HL-60 (cell line): Measurements from ENCODE around the gene SDSL.

ENCODE experiments used
- DNase-seq, 2 experiments: peaks; one replicate each; pipeline ENCODE4 v3.0.0-alpha.2; 2010 to 2020; ENCODE audit warnings: low read depth in 1 of 2, low spot score in 1 of 2
- H3K27ac ChIP-seq: fragments of 250-450 bp; sonication (Bioruptor Pico); replicated peaks from 2 replicates; pipeline ENCODE4 v1.5.1; 2020; ENCODE audit warnings: mild to moderate bottlenecking, moderate library complexity
- H3K27me3 ChIP-seq: fragments of 250-450 bp; sonication (Bioruptor Pico); 2 replicates; pipeline ENCODE4 v1.5.1; 2021; ENCODE audit warnings: mild to moderate bottlenecking, moderate library complexity; ENCODE audit not compliant: insufficient read depth, poor library complexity, severe bottlenecking
- H3K4me3 ChIP-seq: replicated peaks from 2 replicates; pipeline ENCODE4 v1.5.1; 2011; ENCODE audit warnings: mild to moderate bottlenecking, control low read depth, low read length; ENCODE audit not compliant: insufficient read depth
- CTCF ChIP-seq: IDR thresholded peaks from one replicate; pipeline ENCODE4 v1.5.1; 2011; ENCODE audit warnings: low read length, control low read depth, inconsistent platforms; ENCODE audit not compliant: insufficient read depth
- GABPA ChIP-seq: IDR thresholded peaks from 2 replicates; pipeline ENCODE4 v1.6.1; 2012; ENCODE audit warnings: low read depth
- POLR2AphosphoS5 ChIP-seq: IDR thresholded peaks from 2 replicates; pipeline ENCODE4 v1.6.1; 2012; ENCODE audit warnings: low read depth
- REST ChIP-seq: IDR thresholded peaks from 2 replicates; pipeline ENCODE4 v1.6.1; 2012; ENCODE audit warnings: low read depth; ENCODE audit not compliant: insufficient replicate concordance
- SPI1 ChIP-seq: IDR thresholded peaks from 2 replicates; pipeline ENCODE4 v1.6.1; 2012; ENCODE audit warnings: low read depth, mild to moderate bottlenecking, borderline replicate concordance

The SDSL gene

GRCh38 chr12:113449839-113450238 is 27.7 kb downstream of the SDSL start:
- no peak for DNase-seq
- Histone ChIP-seq H3K27me3 (no peaks in the 10 kb centered on the region), H3K4me3 (no peak overlapping the region), H3K27ac (no peak overlapping the region)
- TF ChIP-seq SPI1: no peak
- no peak for TF ChIP-seq GABPA

GRCh38 chr12:113452458-113452857 is 30.3 kb downstream of the SDSL start:
- Histone ChIP-seq H3K27me3 (peaks cover 9% of the 10 kb centered on the region), H3K4me3 (no peak overlapping the region), H3K27ac (no peak overlapping the region)
- no peak for DNase-seq
- TF ChIP-seq REST (no peak), GABPA (no peak), POLR2AphosphoS5 (no peak), SPI1 (no peak), CTCF (no peak)

- Histone ChIP-seq H3K4me3 (no peak overlapping the region), H3K27me3 (peaks cover 9% of the 10 kb centered on the region), H3K27ac (no peak overlapping the region)
- TF ChIP-seq POLR2AphosphoS5 (no peak), REST (no peak), GABPA (no peak), CTCF (no peak), SPI1 (no peak)
- no peak for DNase-seq
Measured at GRCh38 chr12:113453330-113453729, 31.1 kb downstream of the SDSL start.

GRCh38 chr12:113456199-113456598 is 34.0 kb downstream of the SDSL start:
- DNase-seq: no peak
- Histone ChIP-seq H3K27me3 (peaks cover 9% of the 10 kb centered on the region), H3K4me3 (no peak overlapping the region), H3K27ac (no peak overlapping the region)
- TF ChIP-seq GABPA: no peak
- TF ChIP-seq POLR2AphosphoS5: no peak
- no peak for TF ChIP-seq CTCF
- TF ChIP-seq REST: no peak
- no peak for TF ChIP-seq SPI1
